ENCODE data around the gene ZDHHC14. TPM values are rescaled to one million over a fixed set of nuclear protein-coding genes. Genes with fewer than 3 reads are reported as not detected.
"Not testable (repeated sequence)": the region's sequence is repeated elsewhere in the genome, so short reads cannot be mapped to it uniquely, and the experiment has no call there.

The ZDHHC14 gene
- total RNA-seq, 1 experiment from 2014 or later, result 17.3 TPM

DNA sequence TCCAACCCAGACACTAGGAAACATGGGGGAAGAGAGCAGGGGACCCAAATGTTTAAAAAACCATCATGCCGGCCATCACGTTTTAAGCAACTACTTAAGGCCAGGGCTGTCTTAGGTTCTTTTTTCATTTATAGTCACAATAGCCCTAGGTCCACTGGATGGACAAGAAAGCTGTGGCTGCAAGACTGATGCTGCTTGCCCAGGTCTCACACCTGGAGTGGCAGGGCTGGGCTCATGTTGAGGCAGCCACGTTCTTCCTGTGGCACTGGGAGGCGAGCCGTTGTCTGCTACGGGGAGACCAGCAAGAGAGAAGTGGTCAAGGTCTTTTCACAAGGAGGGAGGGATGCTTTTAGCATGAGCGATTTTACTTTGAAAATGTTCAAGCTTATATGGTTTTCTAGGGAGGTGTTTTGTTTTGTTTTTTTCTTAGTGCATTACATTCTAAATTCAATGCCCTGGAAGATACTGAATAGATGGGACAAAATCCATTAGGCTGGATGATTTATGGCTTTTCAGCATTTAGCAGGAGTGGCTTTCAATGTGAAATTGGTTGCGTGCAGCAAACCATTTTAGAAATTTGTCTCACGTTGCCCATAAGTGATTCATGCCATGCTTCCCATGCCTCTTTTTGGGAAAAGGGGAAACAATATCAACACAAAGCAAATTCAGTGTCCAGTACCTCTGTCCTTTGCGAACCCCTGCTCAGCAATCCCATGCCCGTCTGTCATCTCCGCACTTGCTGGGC, 335.4 kb downstream of the ZDHHC14 start:
- CTCF ChIA-PET, result no interaction called here
- Mint-ChIP-seq H3K9me3 (ENCODE audit: low read depth, unreplicated experiment) (no peaks in the 10 kb centered on the region), H3K27ac (ENCODE audit: unreplicated experiment) (no peak overlapping the region), H3K36me3 (ENCODE audit: insufficient read depth, unreplicated experiment) (no peaks in the 10 kb centered on the region), H3K4me1 (ENCODE audit: low read depth, unreplicated experiment) (peaks cover 8% of the 10 kb centered on the region), H3K27me3 (ENCODE audit: unreplicated experiment) (no peaks in the 10 kb centered on the region), H3K4me3 (ENCODE audit: low read depth, unreplicated experiment) (no peak overlapping the region)
- intact Hi-C loops (cut with micrococcal nuclease; ENCODE audit: unreplicated experiment), result no loop called here
- DNase-seq, result no peak
- no TSS peak for BruUV-seq (replicated peaks)
- no peak for TF ChIP-seq CTCF (IDR thresholded peaks at IDR 0.05; ENCODE audit: unreplicated experiment)

DNA sequence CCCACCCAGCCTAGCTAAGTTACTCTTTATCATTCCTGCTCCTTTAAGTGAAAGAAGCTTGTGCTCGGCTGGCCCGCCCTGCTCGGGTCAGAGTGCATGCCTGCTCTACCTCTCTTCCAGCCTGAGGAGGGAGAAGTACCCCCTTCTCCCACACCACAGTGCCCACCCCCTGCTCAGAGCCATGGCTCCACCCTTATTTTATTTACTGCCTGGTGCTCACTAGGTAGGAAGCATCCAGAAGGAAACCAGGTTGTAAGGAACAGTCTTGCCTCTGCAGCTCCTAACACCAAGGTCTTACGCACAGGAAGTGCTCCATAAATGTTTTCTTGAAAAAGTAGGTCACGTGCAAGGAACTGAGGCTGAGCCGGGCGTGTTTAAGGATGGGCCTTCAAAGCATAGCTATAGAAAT, 336.4 kb downstream of the ZDHHC14 start:
- H3K27ac Mint-ChIP-seq (ENCODE audit: unreplicated experiment), result no peak overlapping the region
- peaks cover 8% of the 10 kb centered on the region for H3K4me1 Mint-ChIP-seq (ENCODE audit: low read depth, unreplicated experiment)
- no peak for DNase-seq
- CTCF ChIA-PET, result no interaction called here
- H3K9me3 Mint-ChIP-seq (ENCODE audit: low read depth, unreplicated experiment), result no peaks in the 10 kb centered on the region
- no peak overlapping the region for H3K4me3 Mint-ChIP-seq (ENCODE audit: low read depth, unreplicated experiment)
- intact Hi-C loops (cut with micrococcal nuclease; ENCODE audit: unreplicated experiment), result no loop called here
- no TSS peak for BruUV-seq (replicated peaks)
- H3K27me3 Mint-ChIP-seq (ENCODE audit: unreplicated experiment), result no peaks in the 10 kb centered on the region
- TF ChIP-seq CTCF (IDR thresholded peaks at IDR 0.05; ENCODE audit: unreplicated experiment), result no peak
- H3K36me3 Mint-ChIP-seq (ENCODE audit: insufficient read depth, unreplicated experiment), result no peaks in the 10 kb centered on the region

DNA sequence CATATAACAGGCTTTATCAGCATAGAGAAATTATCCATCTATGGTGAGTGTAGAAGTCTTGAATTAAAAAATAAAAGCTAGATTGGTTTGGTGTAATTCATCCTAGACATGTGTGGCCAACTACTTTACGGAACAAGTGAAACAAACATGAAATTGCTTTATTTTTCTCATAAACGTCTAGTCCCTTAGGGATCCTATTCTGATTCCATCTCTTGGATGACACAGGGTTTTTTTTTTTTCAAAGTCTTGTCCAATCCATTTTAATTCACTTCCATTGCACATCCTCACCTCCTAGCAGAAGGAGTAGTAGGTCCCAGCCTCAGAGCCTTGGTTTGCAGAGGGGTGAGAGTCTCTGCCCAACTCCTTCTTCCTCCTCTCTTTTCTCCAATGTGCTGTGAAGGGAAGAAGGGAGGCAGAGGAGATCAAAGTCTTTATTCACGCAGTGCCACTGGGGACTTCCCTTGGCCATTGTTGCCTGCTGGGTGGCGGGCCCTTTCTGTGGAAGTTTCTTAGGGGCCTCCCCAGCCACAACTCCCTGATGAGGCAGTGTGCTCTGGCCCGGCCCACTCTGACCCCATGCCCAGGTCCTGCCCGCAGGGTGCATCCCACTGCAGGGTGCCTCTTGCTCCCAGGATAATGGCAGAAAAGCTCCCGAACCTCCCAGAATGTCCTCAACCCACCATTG, 337.7 kb downstream of the ZDHHC14 start:
- no TSS peak for BruUV-seq (replicated peaks)
- CTCF ChIA-PET, result interaction anchor here (0.7 kb wide), 1 partner anchor 395 kb away, joined by 3 read pairs; no protein-coding TSS in a partner anchor
- intact Hi-C loops (cut with micrococcal nuclease; ENCODE audit: unreplicated experiment), result no loop called here
- no peak for TF ChIP-seq CTCF (IDR thresholded peaks at IDR 0.05; ENCODE audit: unreplicated experiment)
- no peaks in the 10 kb centered on the region for H3K9me3 Mint-ChIP-seq (ENCODE audit: low read depth, unreplicated experiment)
- H3K27ac Mint-ChIP-seq (ENCODE audit: unreplicated experiment), result no peak overlapping the region
- no peak for DNase-seq
- no peaks in the 10 kb centered on the region for H3K36me3 Mint-ChIP-seq (ENCODE audit: insufficient read depth, unreplicated experiment)
- no peaks in the 10 kb centered on the region for H3K27me3 Mint-ChIP-seq (ENCODE audit: unreplicated experiment)
- H3K4me3 Mint-ChIP-seq (ENCODE audit: low read depth, unreplicated experiment), result no peak overlapping the region
- peaks cover 8% of the 10 kb centered on the region for H3K4me1 Mint-ChIP-seq (ENCODE audit: low read depth, unreplicated experiment)

DNA sequence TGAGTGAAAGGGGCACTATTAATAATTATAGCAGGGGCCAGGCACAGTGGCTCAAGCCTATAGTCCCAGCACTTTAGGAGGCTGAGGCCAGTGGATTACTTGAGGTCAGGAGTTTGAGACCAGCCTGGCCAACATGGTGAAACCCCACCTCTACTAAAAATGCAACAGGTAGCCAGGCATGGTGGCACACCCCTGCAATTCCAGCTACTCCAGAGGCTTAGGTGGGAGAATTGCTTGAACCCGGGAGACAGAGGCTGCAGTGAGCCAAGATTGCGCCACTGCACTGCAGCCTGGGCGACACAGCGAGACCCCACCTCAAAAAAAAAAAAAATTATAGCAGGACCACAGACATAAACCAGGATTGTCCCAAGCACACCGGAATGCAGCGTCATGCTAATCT, 340.0 kb downstream of the ZDHHC14 start:
- not testable (repeated sequence) for H3K4me1 Mint-ChIP-seq (ENCODE audit: low read depth, unreplicated experiment)

DNA sequence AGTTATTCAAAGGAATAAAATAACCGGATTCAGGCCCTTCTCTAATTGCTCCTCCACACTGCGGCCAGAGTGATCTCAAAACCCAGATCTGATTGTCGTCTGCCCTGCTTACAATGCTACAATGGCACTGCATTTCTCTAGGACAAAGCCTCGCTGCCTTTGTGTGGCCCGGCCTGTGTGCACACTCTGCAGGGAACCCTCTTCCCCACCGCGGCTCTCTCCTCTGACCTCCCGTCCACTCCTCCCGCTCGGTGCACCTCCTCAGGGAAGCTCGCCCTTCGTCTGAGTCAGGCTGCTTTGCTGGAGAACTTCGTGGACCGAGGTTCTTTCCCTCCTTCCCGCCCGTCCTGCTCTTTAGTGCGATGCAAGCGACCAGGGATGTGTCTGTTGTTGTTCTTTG, 340.4 kb downstream of the ZDHHC14 start:
- no peak for DNase-seq
- intact Hi-C loops (cut with micrococcal nuclease; ENCODE audit: unreplicated experiment), result no loop called here
- H3K4me3 Mint-ChIP-seq (ENCODE audit: low read depth, unreplicated experiment), result no peak overlapping the region
- H3K4me1 Mint-ChIP-seq (ENCODE audit: low read depth, unreplicated experiment), result peaks cover under 1% of the 10 kb centered on the region
- H3K36me3 Mint-ChIP-seq (ENCODE audit: insufficient read depth, unreplicated experiment), result no peaks in the 10 kb centered on the region
- BruUV-seq (replicated peaks), result no TSS peak
- H3K27me3 Mint-ChIP-seq (ENCODE audit: unreplicated experiment), result no peaks in the 10 kb centered on the region
- H3K27ac Mint-ChIP-seq (ENCODE audit: unreplicated experiment), result no peak overlapping the region
- CTCF ChIA-PET, result no interaction called here
- H3K9me3 Mint-ChIP-seq (ENCODE audit: low read depth, unreplicated experiment), result peaks cover 6% of the 10 kb centered on the region
- no peak for TF ChIP-seq CTCF (IDR thresholded peaks at IDR 0.05; ENCODE audit: unreplicated experiment)

More for the DNA sequence above, 340.0 kb downstream of the ZDHHC14 start:
- intact Hi-C loops (cut with micrococcal nuclease; ENCODE audit: unreplicated experiment); H3K36me3 Mint-ChIP-seq (ENCODE audit: insufficient read depth, unreplicated experiment); H3K27me3 Mint-ChIP-seq (ENCODE audit: unreplicated experiment); H3K27ac Mint-ChIP-seq (ENCODE audit: unreplicated experiment); H3K9me3 Mint-ChIP-seq (ENCODE audit: low read depth, unreplicated experiment); H3K4me3 Mint-ChIP-seq (ENCODE audit: low read depth, unreplicated experiment); DNase-seq; BruUV-seq (replicated peaks): not testable (repeated sequence)
- CTCF ChIA-PET, result interaction anchor here (0.6 kb wide), 1 partner anchor 1007 kb away, joined by 3 read pairs; no protein-coding TSS in a partner anchor

All from Calu3 (cell line).